ENCODE data around the gene VPS72. TPM values are rescaled to one million over a fixed set of nuclear protein-coding genes. Genes with fewer than 3 reads are reported as not detected.

VPS72 gene
- total and polyA plus RNA-seq, 9 of the 15 experiments (the other 6 are each of a cell fraction or from before 2014, with no cell fraction given), result 7.2 to 131 (median 75.7) TPM

DNA sequence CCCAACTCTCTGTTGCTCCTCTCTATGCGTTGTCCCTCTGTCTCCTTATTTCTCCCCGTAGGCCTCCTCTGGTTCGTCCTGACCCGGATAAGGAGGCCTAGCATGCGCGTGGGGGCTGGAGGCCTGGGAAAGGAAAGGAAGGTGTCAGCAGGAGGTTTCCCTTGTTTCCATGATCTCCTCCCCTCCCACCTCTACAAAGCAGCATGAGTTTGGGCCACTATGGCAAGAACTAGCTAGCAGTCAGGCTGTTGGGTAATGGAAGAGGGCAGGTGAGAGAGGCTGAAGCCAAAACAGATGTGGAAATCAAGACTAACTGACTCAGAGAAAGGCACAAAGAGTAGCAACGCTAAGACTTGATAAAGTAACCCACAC, 42.9 kb downstream of the VPS72 start (continued):
- 0 out of 4 replicates have a peak, but pooled peaks of 1 of the 2 experiments have one; percentile 39 for TF ChIP-seq HDAC1 (IDR thresholded peaks at IDR 0.05)
- TF ChIP-seq SRSF9 (IDR thresholded peaks at IDR 0.05; ENCODE audit: borderline replicate concordance, low read depth, low read length), result no peak
- TF ChIP-seq ZFPM2 (CRISPR knock-in tag; IDR thresholded peaks at IDR 0.05), result no peak
- TF ChIP-seq CHCHD3 (CRISPR knock-in tag; IDR thresholded peaks at IDR 0.05), result no peak
- no peak for TF ChIP-seq SOX6 (IDR thresholded peaks at IDR 0.05)
- 0 out of 2 replicates have a peak, but pooled peaks have one; percentile 33 for TF ChIP-seq CBFB (CRISPR knock-in tag; IDR thresholded peaks at IDR 0.05)
- no peak for TF ChIP-seq HNRNPL (IDR thresholded peaks at IDR 0.05; ENCODE audit: low read depth, low read length)
- TF ChIP-seq RHOXF2B (CRISPR knock-in tag; conservative IDR thresholded peaks at IDR 0.05), result no peak
- no peak for TF ChIP-seq FOXA3 (CRISPR knock-in tag; conservative IDR thresholded peaks at IDR 0.05 in 1 of 2, IDR thresholded peaks at IDR 0.05 in 1 of 2)
- no peak for TF ChIP-seq ZNF408 (CRISPR knock-in tag; IDR thresholded peaks at IDR 0.05; ENCODE audit: low read depth)
- no peak for TF ChIP-seq ZNF431 (CRISPR knock-in tag; IDR thresholded peaks at IDR 0.05)
- TF ChIP-seq TCF7 (IDR thresholded peaks at IDR 0.05; ENCODE audit: borderline replicate concordance), result no peak
- TF ChIP-seq ETV6 (IDR thresholded peaks at IDR 0.05; ENCODE audit: borderline replicate concordance in 1 of 2, low read depth in 2 of 2, low read length in 1 of 2), result no peak
- TF ChIP-seq ETV6 (CRISPR knock-in tag; IDR thresholded peaks at IDR 0.05; ENCODE audit: borderline replicate concordance), result no peak
- TF ChIP-seq, protein P1, sequence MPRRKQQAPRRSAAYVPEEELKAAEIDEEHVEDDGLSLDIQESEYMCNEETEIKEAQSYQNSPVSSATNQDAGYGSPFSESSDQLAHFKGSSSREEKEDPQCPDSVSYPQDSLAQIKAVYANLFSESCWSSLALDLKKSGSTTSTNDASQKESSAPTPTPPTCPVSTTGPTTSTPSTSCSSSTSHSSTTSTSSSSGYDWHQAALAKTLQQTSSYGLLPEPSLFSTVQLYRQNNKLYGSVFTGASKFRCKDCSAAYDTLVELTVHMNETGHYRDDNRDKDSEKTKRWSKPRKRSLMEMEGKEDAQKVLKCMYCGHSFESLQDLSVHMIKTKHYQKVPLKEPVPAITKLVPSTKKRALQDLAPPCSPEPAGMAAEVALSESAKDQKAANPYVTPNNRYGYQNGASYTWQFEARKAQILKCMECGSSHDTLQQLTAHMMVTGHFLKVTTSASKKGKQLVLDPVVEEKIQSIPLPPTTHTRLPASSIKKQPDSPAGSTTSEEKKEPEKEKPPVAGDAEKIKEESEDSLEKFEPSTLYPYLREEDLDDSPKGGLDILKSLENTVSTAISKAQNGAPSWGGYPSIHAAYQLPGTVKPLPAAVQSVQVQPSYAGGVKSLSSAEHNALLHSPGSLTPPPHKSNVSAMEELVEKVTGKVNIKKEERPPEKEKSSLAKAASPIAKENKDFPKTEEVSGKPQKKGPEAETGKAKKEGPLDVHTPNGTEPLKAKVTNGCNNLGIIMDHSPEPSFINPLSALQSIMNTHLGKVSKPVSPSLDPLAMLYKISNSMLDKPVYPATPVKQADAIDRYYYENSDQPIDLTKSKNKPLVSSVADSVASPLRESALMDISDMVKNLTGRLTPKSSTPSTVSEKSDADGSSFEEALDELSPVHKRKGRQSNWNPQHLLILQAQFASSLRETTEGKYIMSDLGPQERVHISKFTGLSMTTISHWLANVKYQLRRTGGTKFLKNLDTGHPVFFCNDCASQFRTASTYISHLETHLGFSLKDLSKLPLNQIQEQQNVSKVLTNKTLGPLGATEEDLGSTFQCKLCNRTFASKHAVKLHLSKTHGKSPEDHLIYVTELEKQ (CRISPR knock-in tag; IDR thresholded peaks at IDR 0.05), result no peak
- TF ChIP-seq POLR3G (IDR thresholded peaks at IDR 0.05; ENCODE audit: extremely low read depth, insufficient read length, insufficient replicate concordance), result no peak
- no peak for TF ChIP-seq ZNF717 (CRISPR knock-in tag; IDR thresholded peaks at IDR 0.05)
- TF ChIP-seq HLTF (IDR thresholded peaks at IDR 0.05), result no peak
- TF ChIP-seq KLF10 (CRISPR knock-in tag; IDR thresholded peaks at IDR 0.05), result no peak
- TF ChIP-seq CCAR2 (IDR thresholded peaks at IDR 0.05; ENCODE audit: low read depth, low read length), result no peak
- TF ChIP-seq HCFC1 (IDR thresholded peaks at IDR 0.05; ENCODE audit: low read depth, low read length), result no peak
- TF ChIP-seq CTCF (IDR thresholded peaks at IDR 0.05 in 2 of 3, conservative IDR thresholded peaks at IDR 0.05 in 1 of 3; ENCODE audit: insufficient read depth in 2 of 3, low read depth in 1 of 3, low read length in 3 of 3), result no peak
- no peak for TF ChIP-seq E2F8 (IDR thresholded peaks at IDR 0.05; ENCODE audit: low read depth, partially characterized antibody)
- TF ChIP-seq BDP1 (IDR thresholded peaks at IDR 0.05; ENCODE audit: insufficient read depth, insufficient read length), result no peak

Data from K562 (cell line).